HCT116 (cell line): Measurements from ENCODE around the gene HNRNPU. TPM values are rescaled to one million over a fixed set of nuclear protein-coding genes. Genes with fewer than 3 reads are reported as not detected.
A peak's percentile ranks its signal among the peaks of the same experiment; 100 is the strongest.

Experiments used
- ATAC-seq: fragments of 200-7000 bp; cut with Tn5 transposase; 2 replicates; pipeline ENCODE4 v1.9.1; 2020; ENCODE audit warnings: mild to moderate bottlenecking, moderate library complexity
- BruUV-seq: library from RNA; stranded (reverse); fragments of 400-500 nt; replicated peaks from 2 replicates; lab custom pipeline; 2021; lab: Mats Ljungman, UMichigan
- CTCF ChIA-PET: fragments of 300-600 bp; sonication (Branson Sonifier 250); formaldehyde crosslinking; loops from one replicate; lab custom pipeline; 2021; ENCODE audit warnings: antibody characterized with exemption; lab: Charles Lee
- POLR2A ChIA-PET: fragments of 300-600, 350-600 bp; sonication (Branson Sonifier 250); formaldehyde crosslinking; loops from one replicate; lab custom pipeline; 2021; ENCODE audit warnings: antibody characterized with exemption; lab: Charles Lee
- RAD21 ChIA-PET, 2 experiments: fragments of 300-600 bp; sonication (Branson Sonifier 250); formaldehyde crosslinking; loops; one replicate each; lab custom pipeline; 2023; ENCODE audit warnings: low total read pairs in 2 of 2; ENCODE audit not compliant: uncharacterized antibody in 2 of 2, unreplicated experiment in 2 of 2, low non-redundant PET in 1 of 2; lab: Charles Lee
- DNase-seq: peaks from one replicate; pipeline ENCODE4 v3.0.0-alpha.2; 2010; ENCODE audit warnings: low read depth, low spot score
- H2AFZ ChIP-seq: fragments of 200-600 bp; shearing (Covaris generic), sonication (generic); 2 replicates; pipeline ENCODE4 v1.6.1; 2017; ENCODE audit warnings: low read depth, mixed run types, mixed read lengths, antibody characterized with exemption, low read length; ENCODE audit not compliant: poor library complexity, severe bottlenecking
- H3K27ac ChIP-seq: 2 replicates; pipeline ENCODE4 v1.5.1; 2012; ENCODE audit warnings: low read depth, low read length
- H3K27me3 ChIP-seq: fragments of 200-600 bp; sonication (generic); 2 replicates; pipeline ENCODE4 v1.6.1; 2016; ENCODE audit warnings: mixed run types, low read length, mixed read lengths; ENCODE audit not compliant: insufficient read depth
- H3K36me3 ChIP-seq, 2 experiments: fragments of 200-500 bp in 1 of 2; fragments of 200-600 bp in 1 of 2; sonication (Bioruptor generic) in 1 of 2; sonication (generic) in 1 of 2; 2 replicates each; pipeline versions ENCODE4 v1.5.1 to v1.6.1; 2014 to 2016; ENCODE audit warnings: low read length in 2 of 2, inconsistent platforms in 1 of 2, mixed read lengths in 1 of 2, mixed run types in 1 of 2; ENCODE audit not compliant: insufficient read depth in 2 of 2, control insufficient read depth in 1 of 2
- H3K4me1 ChIP-seq, 2 experiments: fragments of 200-600 bp in 1 of 2; sonication (generic) in 1 of 2; 2 replicates each; pipeline versions ENCODE4 v1.5.1 to v1.6.1; 2012 to 2017; ENCODE audit warnings: low read length in 2 of 2, inconsistent platforms in 1 of 2, mild to moderate bottlenecking in 1 of 2, mixed read lengths in 1 of 2, mixed run types in 1 of 2, moderate library complexity in 1 of 2; ENCODE audit not compliant: insufficient read depth in 2 of 2, control insufficient read depth in 1 of 2
- H3K4me2 ChIP-seq: fragments of 200-600 bp; sonication (generic); 2 replicates; pipeline ENCODE4 v1.6.1; 2017; ENCODE audit warnings: mixed run types, low read length, mixed read lengths
- H3K4me3 ChIP-seq, 2 experiments: fragments of 200-600 bp in 1 of 2; sonication (generic) in 1 of 2; replicated peaks in 1 of 2; 2 replicates each; pipeline ENCODE4 v1.5.1; 2011 to 2016; ENCODE audit warnings: low read length in 2 of 2, control low read depth in 1 of 2, low read depth in 1 of 2, mild to moderate bottlenecking in 1 of 2, mixed read lengths in 1 of 2, mixed run types in 1 of 2
- H3K79me2 ChIP-seq: fragments of 200-600 bp; sonication (generic); 2 replicates; pipeline ENCODE4 v1.6.1; 2017; ENCODE audit warnings: mild to moderate bottlenecking, mixed run types, low read length, moderate library complexity, mixed read lengths; ENCODE audit not compliant: insufficient read depth
- H3K9ac ChIP-seq: fragments of 200-600 bp; sonication (generic); 2 replicates; pipeline ENCODE4 v1.6.1; 2016; ENCODE audit warnings: low read length, mixed read lengths
- H3K9me2 ChIP-seq: fragments of 200-600 bp; sonication (generic), shearing (Covaris generic); 2 replicates; pipeline ENCODE4 v1.6.1; 2017; ENCODE audit warnings: mixed run types, mild to moderate bottlenecking, moderate library complexity; ENCODE audit not compliant: insufficient read depth
- H3K9me3 ChIP-seq, 2 experiments: fragments of 200-500 bp in 1 of 2; fragments of 200-600 bp in 1 of 2; sonication (Bioruptor generic) in 1 of 2; sonication (generic) in 1 of 2; 2 replicates each; pipeline ENCODE4 v1.6.1; 2014 to 2017; ENCODE audit warnings: low read length in 2 of 2, mixed read lengths in 2 of 2, inconsistent platforms in 1 of 2, low read depth in 1 of 2, mild to moderate bottlenecking in 1 of 2, mixed run types in 1 of 2, moderate library complexity in 1 of 2; ENCODE audit not compliant: control insufficient read depth in 1 of 2, insufficient read depth in 1 of 2
- H4K20me1 ChIP-seq: fragments of 200-600 bp; sonication (generic), shearing (Covaris generic); 2 replicates; pipeline ENCODE4 v1.6.1; 2017; ENCODE audit warnings: mixed run types, mild to moderate bottlenecking, moderate library complexity; ENCODE audit not compliant: insufficient read depth
- ELF1 ChIP-seq: IDR thresholded peaks from 2 replicates; pipeline ENCODE4 v1.6.1; 2012; ENCODE audit warnings: low read depth, borderline replicate concordance
- POLR2A ChIP-seq: IDR thresholded peaks from 2 replicates; pipeline ENCODE4 v1.7.0; 2011; ENCODE audit warnings: borderline replicate concordance; ENCODE audit not compliant: insufficient read depth, insufficient read length; ENCODE audit errors: extremely low read depth
- POLR2AphosphoS5 ChIP-seq: IDR thresholded peaks from 2 replicates; pipeline ENCODE4 v1.6.1; 2011; ENCODE audit warnings: mild to moderate bottlenecking, low read depth, low read length, moderate library complexity
- SRF ChIP-seq: IDR thresholded peaks from 2 replicates; pipeline ENCODE4 v1.6.1; 2012; ENCODE audit warnings: low read depth
- intact Hi-C: fragments of 100-400 bp; cut with micrococcal nuclease; formaldehyde crosslinking; loops from 2 replicates; pipeline ENCODE4 v1.10.0; 2022
- total RNA-seq: library from RNA; stranded (reverse); gene quantifications from one replicate; pipeline ENCODE4 v1.2.1, GENCODE V29; 2021; ENCODE audit not compliant: unreplicated experiment
- TF ChIP-seq, protein P1 (sequence below), 3 experiments: fragments of 200-600 bp in 1 of 3; sonication (generic) in 1 of 3; IDR thresholded peaks in 2 of 3; conservative IDR thresholded peaks in 1 of 3; 2 replicates each; pipeline ENCODE4 v1.5.1; 2012 to 2017; ENCODE audit warnings: low read depth in 2 of 3, low read length in 2 of 3, antibody characterized with exemption in 1 of 3, borderline replicate concordance in 1 of 3, control low read depth in 1 of 3, mild to moderate bottlenecking in 1 of 3, mixed read lengths in 1 of 3, mixed run types in 1 of 3, moderate library complexity in 1 of 3; ENCODE audit not compliant: insufficient read depth in 1 of 3

Gene HNRNPU
- total RNA-seq, 1 experiment from 2014 or later = 424 TPM

DNA sequence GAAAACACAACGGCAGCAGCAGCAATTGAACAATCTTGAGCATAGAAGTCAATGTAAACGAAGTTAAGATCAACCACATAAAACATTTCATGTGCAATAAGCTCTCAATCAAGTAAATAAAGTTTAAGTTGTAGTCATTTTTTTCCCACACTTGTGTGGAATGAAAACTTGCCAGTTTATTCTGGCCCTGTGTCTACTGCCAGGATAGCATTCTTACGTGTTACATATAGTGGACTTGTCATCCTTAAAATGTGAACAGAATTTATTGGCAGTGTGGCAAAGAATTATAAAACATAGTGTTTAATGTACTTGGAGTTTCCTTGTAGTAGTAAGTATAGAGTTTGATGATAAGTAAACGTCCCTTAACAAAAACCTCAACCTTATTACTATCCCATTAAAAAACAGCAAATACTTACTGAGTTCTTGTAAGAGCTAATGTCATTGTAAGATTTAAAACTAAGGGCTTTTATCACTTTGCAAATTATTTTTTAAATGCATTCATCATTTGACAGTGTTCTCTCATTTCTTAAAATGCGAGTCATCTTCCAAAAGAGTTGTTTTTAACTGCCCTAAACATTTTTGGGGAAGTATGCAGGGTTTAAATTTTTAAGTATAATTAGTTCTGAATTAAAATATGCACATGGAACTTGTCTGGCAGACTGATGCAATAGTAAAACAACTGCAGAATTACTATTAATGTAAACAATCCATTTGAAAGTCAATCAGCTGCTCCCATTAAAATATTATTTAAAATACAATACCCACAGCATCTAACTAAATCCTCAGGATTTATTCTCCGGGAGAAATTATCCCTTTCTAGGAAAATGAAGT is 21.0 kb downstream of the HNRNPU start:
- H3K4me3 ChIP-seq = no peak overlapping the region
- no peaks in the 10 kb centered on the region for H3K9me3 ChIP-seq
- TF ChIP-seq ELF1 (no peak), SRF (no peak), POLR2AphosphoS5 (no peak), POLR2A (no peak)
- TF ChIP-seq, protein P1, sequence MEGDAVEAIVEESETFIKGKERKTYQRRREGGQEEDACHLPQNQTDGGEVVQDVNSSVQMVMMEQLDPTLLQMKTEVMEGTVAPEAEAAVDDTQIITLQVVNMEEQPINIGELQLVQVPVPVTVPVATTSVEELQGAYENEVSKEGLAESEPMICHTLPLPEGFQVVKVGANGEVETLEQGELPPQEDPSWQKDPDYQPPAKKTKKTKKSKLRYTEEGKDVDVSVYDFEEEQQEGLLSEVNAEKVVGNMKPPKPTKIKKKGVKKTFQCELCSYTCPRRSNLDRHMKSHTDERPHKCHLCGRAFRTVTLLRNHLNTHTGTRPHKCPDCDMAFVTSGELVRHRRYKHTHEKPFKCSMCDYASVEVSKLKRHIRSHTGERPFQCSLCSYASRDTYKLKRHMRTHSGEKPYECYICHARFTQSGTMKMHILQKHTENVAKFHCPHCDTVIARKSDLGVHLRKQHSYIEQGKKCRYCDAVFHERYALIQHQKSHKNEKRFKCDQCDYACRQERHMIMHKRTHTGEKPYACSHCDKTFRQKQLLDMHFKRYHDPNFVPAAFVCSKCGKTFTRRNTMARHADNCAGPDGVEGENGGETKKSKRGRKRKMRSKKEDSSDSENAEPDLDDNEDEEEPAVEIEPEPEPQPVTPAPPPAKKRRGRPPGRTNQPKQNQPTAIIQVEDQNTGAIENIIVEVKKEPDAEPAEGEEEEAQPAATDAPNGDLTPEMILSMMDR (IDR thresholded peaks at IDR 0.05 in 2 of 3, conservative IDR thresholded peaks at IDR 0.05 in 1 of 3; ENCODE audit: borderline replicate concordance in 1 of 3, insufficient read depth in 1 of 3, low read depth in 2 of 3, low read length in 2 of 3) = no peak
- TF ChIP-seq, all 23 proteins: peak for 0
- Histone ChIP-seq H2AFZ (no peak overlapping the region), H3K79me2 (peaks cover 81% of the 10 kb centered on the region), H3K27ac (no peak overlapping the region), H4K20me1 (peaks cover 22% of the 10 kb centered on the region; the same call in 1 of the 2 replicates), H3K9me2 (no peaks in the 10 kb centered on the region), H3K4me1 (peaks cover 0 to 6% of the 10 kb centered on the region in 2 experiments; a peak in 2 of 4 replicates), H3K27me3 (no peaks in the 10 kb centered on the region), H3K36me3 (peaks cover 50 to 53% of the 10 kb centered on the region in 2 experiments), H3K9ac (no peak overlapping the region), H3K4me2 (no peak overlapping the region)
- no peak for DNase-seq
- POLR2A ChIA-PET = interaction anchor here (1.2 kb wide), 1 partner anchor 11 kb away, joined by 3 read pairs; no protein-coding TSS in a partner anchor
- RAD21 ChIA-PET = no interaction called here
- BruUV-seq = TSS peak; percentile 1
- no peak for ATAC-seq
- CTCF ChIA-PET = interaction anchor here (2.0 kb wide), 1 partner anchor 200 kb away, joined by 5 read pairs; no protein-coding TSS in a partner anchor
- intact Hi-C loops = no loop called here
